A549 (cell line): Measurements from ENCODE around the gene CDC6.

Experiments used
- ATOH8 ChIP-seq: fragments of 250-450 bp; sonication (Bioruptor Pico); IDR thresholded peaks from 2 replicates; pipeline ENCODE4 v1.5.0; 2020; ENCODE audit warnings: low read depth, mild to moderate bottlenecking, moderate library complexity
- CBX2 ChIP-seq: fragments of 200-600 bp; sonication (generic); IDR thresholded peaks from 2 replicates; pipeline ENCODE4 v1.6.1; 2016; ENCODE audit warnings: low read depth, mild to moderate bottlenecking, borderline replicate concordance
- CEBPB ChIP-seq, 2 experiments: fragments of >200 bp in 1 of 2; sonication (Bioruptor Twin) in 1 of 2; formaldehyde crosslinking in 1 of 2; IDR thresholded peaks; 2 replicates each; pipeline ENCODE4 v1.6.1; 2012 to 2016
- CTCF ChIP-seq: fragments of >200 bp; sonication (Bioruptor Twin); formaldehyde crosslinking; IDR thresholded peaks from 3 replicates; pipeline ENCODE4 v1.5.1; 2016
- FOSB ChIP-seq: fragments of 250-450 bp; sonication (Bioruptor Pico); IDR thresholded peaks from 2 replicates; pipeline ENCODE4 v1.5.0; 2020; ENCODE audit warnings: mild to moderate bottlenecking, moderate library complexity
- JUNB ChIP-seq: fragments of >200 bp; sonication (Bioruptor Twin); formaldehyde crosslinking; IDR thresholded peaks from 2 replicates; pipeline ENCODE4 v1.6.1; 2016
- MAFK ChIP-seq: fragments of 450-650 bp; IDR thresholded peaks from 2 replicates; pipeline ENCODE4 v1.6.1; 2014; ENCODE audit not compliant: partially characterized antibody
- MAX ChIP-seq: IDR thresholded peaks from 2 replicates; pipeline ENCODE4 v1.6.1; 2012
- MYC ChIP-seq: IDR thresholded peaks from 2 replicates; pipeline ENCODE4 v1.6.1; 2012; ENCODE audit warnings: mild to moderate bottlenecking, inconsistent platforms, low read length, improper control_type of control experiment, borderline replicate concordance
- POLR2A ChIP-seq: IDR thresholded peaks from 2 replicates; pipeline ENCODE4 v1.6.1; 2012; ENCODE audit warnings: mild to moderate bottlenecking, low read length
- RAD21 ChIP-seq, 2 experiments: fragments of >200 bp in 1 of 2; sonication (Bioruptor Twin) in 1 of 2; formaldehyde crosslinking in 1 of 2; IDR thresholded peaks in 1 of 2; conservative IDR thresholded peaks in 1 of 2; 2 replicates in 1 of 2; 3 replicates in 1 of 2; pipeline ENCODE4 v1.6.1; 2012 to 2018; ENCODE audit warnings: inconsistent platforms in 1 of 2
- REST ChIP-seq: fragments of 200-600 bp; sonication (generic); IDR thresholded peaks from 2 replicates; pipeline ENCODE4 v1.6.1; 2016; ENCODE audit warnings: antibody characterized with exemption, mild to moderate bottlenecking, moderate library complexity
- RFX5 ChIP-seq: fragments of 450-650 bp; IDR thresholded peaks from 2 replicates; pipeline ENCODE4 v1.7.1; 2014; ENCODE audit warnings: antibody characterized with exemption, mild to moderate bottlenecking, moderate library complexity
- ZFP36 ChIP-seq: fragments of 450-650 bp; IDR thresholded peaks from 2 replicates; pipeline ENCODE4 v1.6.1; 2014; ENCODE audit warnings: borderline replicate concordance; ENCODE audit not compliant: partially characterized antibody

- no peak for TF ChIP-seq FOSB (CRISPR knock-in tag)
- TF ChIP-seq CTCF = no peak
- no peak for TF ChIP-seq POLR2A
- TF ChIP-seq MAX = no peak
- TF ChIP-seq RFX5 = no peak
- TF ChIP-seq CBX2 = no peak
- TF ChIP-seq ZFP36 = no peak
- TF ChIP-seq REST = no peak
- no peak for TF ChIP-seq MAFK
- no peak for TF ChIP-seq RAD21 (conservative IDR thresholded peaks at IDR 0.05 in 1 of 2, IDR thresholded peaks at IDR 0.05 in 1 of 2)
- TF ChIP-seq CEBPB (IDR thresholded peaks at IDR 0.05) = no peak
- no peak for TF ChIP-seq MYC
- TF ChIP-seq JUNB = no peak
- no peak for TF ChIP-seq ATOH8
Observed at GRCh38 chr17:40313668-40314583, 26.2 kb downstream of the CDC6 start.
